HepG2 (cell line): ENCODE data around the gene CDCA5. TPM values are rescaled to one million over a fixed set of nuclear protein-coding genes. Genes with fewer than 3 reads are reported as not detected.
A peak's percentile ranks its signal among the peaks of the same experiment; 100 is the strongest.

Experiments used
- ARID3A ChIP-seq: IDR thresholded peaks from 2 replicates; pipeline ENCODE4 v1.6.1; 2012; ENCODE audit warnings: low read depth, low read length, improper control_type of control experiment
- BCL3 ChIP-seq: sonication (generic); formaldehyde crosslinking; IDR thresholded peaks from 2 replicates; pipeline ENCODE4 v1.5.1; 2020; ENCODE audit warnings: mild to moderate bottlenecking, missing genetic modification reagents, moderate library complexity
- CBFB ChIP-seq: sonication (generic); formaldehyde crosslinking; IDR thresholded peaks from 2 replicates; pipeline ENCODE4 v1.4.0; 2020; ENCODE audit warnings: missing genetic modification reagents
- CREB1 ChIP-seq, 2 experiments: fragments of 450-650 bp in 1 of 2; IDR thresholded peaks; 2 replicates each; pipeline ENCODE4 v1.6.1; 2016 to 2017; ENCODE audit warnings: control low read depth in 1 of 2, mild to moderate bottlenecking in 1 of 2, missing compliant biosample characterization in 1 of 2, missing genetic modification characterization in 1 of 2
- DNMT1 ChIP-seq: sonication (generic); formaldehyde crosslinking; IDR thresholded peaks from 2 replicates; pipeline ENCODE4 v1.5.1; 2020; ENCODE audit warnings: mild to moderate bottlenecking, missing genetic modification reagents
- EEA1 ChIP-seq: sonication (generic); formaldehyde crosslinking; IDR thresholded peaks from 2 replicates; pipeline ENCODE4 v1.5.1; 2020; ENCODE audit warnings: mild to moderate bottlenecking, missing genetic modification reagents, borderline replicate concordance
- EP300 ChIP-seq, 3 experiments: sonication (generic) in 1 of 3; formaldehyde crosslinking in 1 of 3; IDR thresholded peaks; 2 replicates each; pipeline versions ENCODE4 v1.5.1 to v1.6.1; 2011 to 2020; ENCODE audit warnings: low read depth in 2 of 3, low read length in 2 of 3, borderline replicate concordance in 1 of 3, improper control_type of control experiment in 1 of 3, mild to moderate bottlenecking in 1 of 3, missing genetic modification reagents in 1 of 3, moderate library complexity in 1 of 3
- HNRNPH1 ChIP-seq: fragments of 200-400 bp; formaldehyde crosslinking; optimal IDR thresholded peaks from 2 replicates; pipeline ENCODE3; 2017; ENCODE audit warnings: mild to moderate bottlenecking, low read depth, low read length
- KDM5A ChIP-seq: fragments of 200-600 bp; sonication (generic); IDR thresholded peaks from 2 replicates; pipeline ENCODE4 v1.7.0; 2018; ENCODE audit warnings: antibody characterized with exemption, mild to moderate bottlenecking, low read length, borderline replicate concordance
- PAWR ChIP-seq: sonication (generic); formaldehyde crosslinking; IDR thresholded peaks from 2 replicates; pipeline ENCODE4 v1.4.0; 2020; ENCODE audit warnings: missing genetic modification reagents, mild to moderate bottlenecking, borderline replicate concordance
- RORA ChIP-seq: sonication (generic); formaldehyde crosslinking; IDR thresholded peaks from 2 replicates; pipeline ENCODE4 v1.5.0; 2020; ENCODE audit warnings: mild to moderate bottlenecking, missing genetic modification reagents, moderate library complexity
- SNAPC2 ChIP-seq: sonication (generic); formaldehyde crosslinking; IDR thresholded peaks from 2 replicates; pipeline ENCODE4 v1.8.1; 2022; ENCODE audit warnings: mild to moderate bottlenecking, missing genetic modification reagents
- U2AF1 ChIP-seq: fragments of 200-400 bp; formaldehyde crosslinking; optimal IDR thresholded peaks from 2 replicates; pipeline ENCODE3; 2017; ENCODE audit warnings: mild to moderate bottlenecking, low read depth, low read length
- ZNF34 ChIP-seq: sonication (generic); formaldehyde crosslinking; IDR thresholded peaks from 2 replicates; pipeline ENCODE4 v1.4.0; 2020; ENCODE audit warnings: mild to moderate bottlenecking, missing genetic modification reagents, borderline replicate concordance
- ZNF468 ChIP-seq: sonication (generic); formaldehyde crosslinking; IDR thresholded peaks from 2 replicates; pipeline ENCODE4 v1.8.0; 2022; ENCODE audit warnings: mild to moderate bottlenecking, moderate library complexity, missing genetic modification reagents
- ZNF747 ChIP-seq: sonication (generic); formaldehyde crosslinking; IDR thresholded peaks from 2 replicates; pipeline ENCODE4 v1.8.1; 2023; ENCODE audit warnings: missing genetic modification reagents, mild to moderate bottlenecking, borderline replicate concordance
- ZNF776 ChIP-seq: sonication (generic); formaldehyde crosslinking; IDR thresholded peaks from 2 replicates; pipeline ENCODE4 v1.4.0; 2020; ENCODE audit warnings: mild to moderate bottlenecking, missing genetic modification reagents
- ZNF781 ChIP-seq: sonication (generic); formaldehyde crosslinking; IDR thresholded peaks from 2 replicates; pipeline ENCODE4 v1.5.1; 2020; ENCODE audit warnings: borderline replicate concordance, mild to moderate bottlenecking, missing genetic modification reagents; ENCODE audit errors: not compliant biosample characterization
- ZSCAN20 ChIP-seq: sonication (generic); formaldehyde crosslinking; IDR thresholded peaks from 2 replicates; pipeline ENCODE4 v1.4.0; 2020; ENCODE audit warnings: missing genetic modification reagents, mild to moderate bottlenecking, borderline replicate concordance
- polyA plus RNA-seq, 8 experiments: library from polyadenylated mRNA; depleted of rRNA in 3 of 8; stranded (reverse) in 7 of 8; unstranded in 1 of 8; fragments of >200 nt; fragmentation: Illumina TruSeq in 4 of 8; extraction: Trizol in 4 of 8; gene quantifications; 2 replicates each; pipeline versions ENCODE4 v1.2.1 to v1.2.3, GENCODE V29; 2011 to 2016; ENCODE audit warnings: low read depth in 4 of 8, missing spikeins in 1 of 8, mixed read lengths in 1 of 8; ENCODE audit not compliant: insufficient read depth in 1 of 8
- total RNA-seq, 5 experiments: library from RNA; depleted of rRNA; stranded (reverse); fragments of >200 nt; fragmentation: Illumina TruSeq; extraction: Trizol; gene quantifications; 2 replicates each; pipeline ENCODE4 v1.2.3, GENCODE V29; 2016; ENCODE audit warnings: low read depth in 1 of 5
- TF ChIP-seq, protein P1 (sequence below): IDR thresholded peaks from 2 replicates; pipeline ENCODE4 v1.6.1; 2016; ENCODE audit warnings: missing compliant biosample characterization, missing genetic modification reagents, borderline replicate concordance
- TF ChIP-seq, protein P2 (sequence below): sonication (generic); formaldehyde crosslinking; conservative IDR thresholded peaks from 2 replicates; pipeline ENCODE4 v1.8.0; 2022; ENCODE audit warnings: low read depth, missing genetic modification reagents

The CDCA5 gene
- total and polyA plus RNA-seq, 2 of the 13 experiments (the other 11 are each of a cell fraction or from before 2014, with no cell fraction given), result 13.5 to 50.6 TPM

DNA sequence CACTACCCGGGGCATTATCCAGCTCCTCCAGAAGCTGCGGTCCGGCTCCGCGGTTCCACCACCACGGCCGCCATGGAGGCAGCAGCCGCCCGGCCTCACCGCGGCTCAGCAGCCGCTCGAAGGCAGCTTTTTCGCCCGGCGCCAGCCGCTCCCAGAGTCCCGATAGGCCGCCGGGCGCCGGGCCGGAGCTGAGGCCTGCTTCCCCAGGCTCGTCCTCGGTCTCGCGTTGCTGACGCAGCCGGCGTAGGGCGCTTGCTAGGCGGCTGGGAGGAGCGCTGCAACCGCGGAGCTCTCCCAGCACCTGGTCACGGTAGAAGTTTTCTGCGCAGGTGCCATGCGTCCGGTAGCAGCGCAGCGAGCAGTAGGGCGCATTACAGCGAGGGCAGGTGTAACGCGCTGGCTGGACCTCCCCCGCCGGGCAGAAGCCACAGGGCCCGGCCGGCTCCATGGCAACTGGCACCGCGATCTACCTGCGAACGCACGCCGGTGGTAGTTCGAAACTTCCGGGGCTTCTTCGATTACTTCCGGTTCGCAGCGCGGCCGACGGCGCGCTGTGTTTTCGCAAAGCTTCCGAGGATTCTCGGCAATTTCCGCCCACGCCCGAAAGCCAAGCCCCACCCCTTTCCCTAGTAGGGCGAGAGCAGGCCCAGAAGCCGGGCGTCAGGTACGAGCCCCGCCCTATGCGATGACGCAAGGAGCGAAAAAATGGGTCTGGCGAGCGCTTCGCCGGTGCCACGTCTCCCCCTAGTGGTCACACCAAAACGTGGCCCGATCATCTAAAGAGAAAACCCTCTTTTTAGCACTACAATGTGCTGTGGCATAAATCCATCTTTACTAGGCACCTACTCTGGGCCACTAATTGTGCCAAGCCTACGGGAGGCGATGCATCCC lies 33.6 kb upstream of the CDCA5 start, which contains the start of gene ZNHIT2 (continued):
- TF ChIP-seq ZSCAN20 (CRISPR knock-in tag) (peak; percentile 93; the same call in 1 of the 2 replicates), U2AF1 (no peak), ZNF468 (CRISPR knock-in tag) (no peak), KDM5A (peak; percentile 84), SNAPC2 (CRISPR knock-in tag) (no peak), CBFB (0 out of 2 replicates have a peak, but pooled peaks have one; percentile 36), ZNF34 (CRISPR knock-in tag) (no peak), EEA1 (peak; percentile 76; the same call in 1 of the 2 replicates), EP300 (IDR thresholded peaks at IDR 0.05; ENCODE audit: low read depth in 2 of 2, low read length in 2 of 2) (0 out of 4 replicates have a peak, but pooled peaks of 1 of the 2 experiments have one; percentile 16), EP300 (CRISPR knock-in tag; IDR thresholded peaks at IDR 0.05; ENCODE audit: borderline replicate concordance) (no peak), RORA (CRISPR knock-in tag) (no peak), ZNF776 (peak; percentile 69; the same call in 1 of the 2 replicates), ARID3A (peak; percentile 21; the same call in 1 of the 2 replicates), DNMT1 (CRISPR knock-in tag) (peak; percentile 75; the same call in 1 of the 2 replicates), BCL3 (CRISPR knock-in tag) (peak; percentile 39; the same call in 1 of the 2 replicates), PAWR (CRISPR knock-in tag) (no peak), ZNF781 (CRISPR knock-in tag) (no peak), HNRNPH1 (no peak), CREB1 (IDR thresholded peaks at IDR 0.05) (peak; percentile 89), CREB1 (CRISPR knock-in tag; IDR thresholded peaks at IDR 0.05) (peak; percentile 95), ZNF747 (CRISPR knock-in tag) (peak; percentile 92)
- TF ChIP-seq, protein P1, sequence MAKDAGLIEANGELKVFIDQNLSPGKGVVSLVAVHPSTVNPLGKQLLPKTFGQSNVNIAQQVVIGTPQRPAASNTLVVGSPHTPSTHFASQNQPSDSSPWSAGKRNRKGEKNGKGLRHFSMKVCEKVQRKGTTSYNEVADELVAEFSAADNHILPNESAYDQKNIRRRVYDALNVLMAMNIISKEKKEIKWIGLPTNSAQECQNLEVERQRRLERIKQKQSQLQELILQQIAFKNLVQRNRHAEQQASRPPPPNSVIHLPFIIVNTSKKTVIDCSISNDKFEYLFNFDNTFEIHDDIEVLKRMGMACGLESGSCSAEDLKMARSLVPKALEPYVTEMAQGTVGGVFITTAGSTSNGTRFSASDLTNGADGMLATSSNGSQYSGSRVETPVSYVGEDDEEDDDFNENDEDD (CRISPR knock-in tag), result no peak; the same call in 1 of the 2 replicates
- TF ChIP-seq, protein P2, sequence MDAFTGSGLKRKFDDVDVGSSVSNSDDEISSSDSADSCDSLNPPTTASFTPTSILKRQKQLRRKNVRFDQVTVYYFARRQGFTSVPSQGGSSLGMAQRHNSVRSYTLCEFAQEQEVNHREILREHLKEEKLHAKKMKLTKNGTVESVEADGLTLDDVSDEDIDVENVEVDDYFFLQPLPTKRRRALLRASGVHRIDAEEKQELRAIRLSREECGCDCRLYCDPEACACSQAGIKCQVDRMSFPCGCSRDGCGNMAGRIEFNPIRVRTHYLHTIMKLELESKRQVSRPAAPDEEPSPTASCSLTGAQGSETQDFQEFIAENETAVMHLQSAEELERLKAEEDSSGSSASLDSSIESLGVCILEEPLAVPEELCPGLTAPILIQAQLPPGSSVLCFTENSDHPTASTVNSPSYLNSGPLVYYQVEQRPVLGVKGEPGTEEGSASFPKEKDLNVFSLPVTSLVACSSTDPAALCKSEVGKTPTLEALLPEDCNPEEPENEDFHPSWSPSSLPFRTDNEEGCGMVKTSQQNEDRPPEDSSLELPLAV (CRISPR knock-in tag), result no peak; the same call in 1 of the 2 replicates
